Measurements from ENCODE around the gene MTMR3.
"Not testable (repeated sequence)": the region's sequence is repeated elsewhere in the genome, so short reads cannot be mapped to it uniquely, and the experiment has no call there.

The MTMR3 gene

DNA sequence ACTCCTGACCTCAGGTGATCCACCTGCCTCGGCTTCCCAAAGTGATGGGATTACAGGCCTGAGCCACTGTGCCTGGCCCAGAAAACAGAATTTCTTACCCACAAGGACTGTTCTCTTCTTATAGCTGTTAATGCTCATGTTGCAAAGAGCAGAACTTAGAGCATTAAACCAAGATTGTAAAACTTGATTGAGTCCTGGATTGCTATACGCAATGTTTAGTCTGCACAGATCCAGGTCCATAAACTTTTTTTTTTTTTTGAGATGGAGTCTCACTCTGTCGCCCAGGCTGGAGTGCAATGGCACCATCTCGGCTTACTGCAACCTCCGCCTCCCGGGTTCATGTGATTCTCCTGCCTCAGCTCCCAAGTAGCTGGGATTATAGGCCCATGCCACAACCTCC is 178.1 kb downstream of the MTMR3 start:
- not testable (repeated sequence) for DNase-seq

- DNase-seq, result no peak
Measured at GRCh38 chr22:30062259-30062658, 179.3 kb downstream of the MTMR3 start.

GRCh38 chr22:30062950-30063349 is 180.0 kb downstream of the MTMR3 start:
- DNase-seq, result no peak

GRCh38 chr22:30064172-30064571 is 181.2 kb downstream of the MTMR3 start:
- no peak for DNase-seq

DNA sequence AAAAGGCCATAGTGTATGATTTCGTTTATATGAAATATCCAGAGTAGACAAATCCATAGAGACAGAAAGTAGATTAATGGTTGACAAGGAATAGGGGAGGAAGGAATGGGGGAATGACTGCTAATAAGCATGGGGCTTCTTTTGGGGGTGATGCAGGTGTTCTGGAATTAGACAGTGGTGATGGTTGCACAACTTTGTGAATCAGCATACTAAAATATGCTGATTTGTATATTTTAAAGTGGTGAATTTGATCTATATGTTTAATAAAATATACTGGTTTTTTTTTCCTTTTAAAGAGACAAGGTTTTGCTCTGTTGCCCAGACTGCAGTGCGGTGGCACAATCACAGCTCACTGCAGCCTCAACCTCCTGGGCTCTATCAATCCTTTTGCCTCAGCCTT is 190.8 kb downstream of the MTMR3 start:
- DNase-seq, result no peak

DNA sequence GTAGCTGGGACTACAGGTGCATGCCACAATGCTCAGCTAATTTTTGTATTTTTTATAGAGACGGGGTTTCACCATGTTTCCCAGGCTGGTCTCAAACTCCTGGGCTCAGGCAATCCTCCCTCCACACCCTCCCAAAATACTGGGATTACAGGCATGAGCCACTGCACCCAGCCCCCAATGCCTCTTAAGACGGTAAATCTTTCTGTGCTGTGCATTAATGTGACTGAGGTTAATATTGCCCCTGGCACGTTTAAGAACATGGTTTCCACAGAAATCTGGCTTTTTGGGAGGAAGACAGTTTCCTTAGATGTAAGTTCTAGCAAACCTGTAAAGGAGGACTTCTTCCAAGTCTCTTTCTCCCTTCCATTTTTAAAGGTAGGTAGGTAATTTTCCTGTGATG is 191.2 kb downstream of the MTMR3 start:
- DNase-seq, result no peak

DNA sequence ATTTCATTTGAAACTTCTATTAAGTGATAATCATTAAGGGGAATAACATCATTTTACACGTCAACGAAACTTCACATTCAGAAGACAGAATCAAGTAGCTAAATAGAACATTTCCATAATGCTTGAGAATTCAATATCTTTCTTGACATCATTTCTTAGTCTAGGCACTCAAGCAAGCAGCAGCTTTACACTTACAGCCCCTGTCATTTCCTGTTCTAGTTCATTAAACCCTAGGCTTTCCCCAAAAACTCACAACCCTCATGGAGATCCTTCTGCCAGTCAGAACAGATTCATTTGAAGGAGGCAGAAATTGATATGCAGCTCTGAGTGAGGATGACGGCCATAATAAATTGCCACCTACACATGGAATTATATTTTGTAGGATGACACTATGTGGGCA is 192.0 kb downstream of the MTMR3 start:
- DNase-seq, result no peak

GRCh38 chr22:30077279-30077880 is 194.4 kb downstream of the MTMR3 start:
- DNase-seq, result no peak

GRCh38 chr22:30078320-30079311 is 195.6 kb downstream of the MTMR3 start:
- DNase-seq, result no peak

GRCh38 chr22:30079952-30080533 is 197.1 kb downstream of the MTMR3 start, which contains the start of gene HORMAD2:
HORMAD2 (plus strand) TSS chr22:30080464; CDS start chr22:30093953, 13,489 bp downstream.
- DNase-seq, result no peak
